Ectodermal cell (in vitro differentiated cells): ENCODE results near the gene MPDU1. TPM values are rescaled to one million over a fixed set of nuclear protein-coding genes. Genes with fewer than 3 reads are reported as not detected.

Experiments used
- H3K27ac ChIP-seq: 2 replicates; pipeline ENCODE4 v1.7.0; 2013; ENCODE audit warnings: mild to moderate bottlenecking, low read depth, low read length; ENCODE audit not compliant: insufficient read depth, poor library complexity, severe bottlenecking
- H3K27me3 ChIP-seq: 2 replicates; pipeline ENCODE4 v1.7.0; 2013; ENCODE audit warnings: mild to moderate bottlenecking, low read length; ENCODE audit not compliant: insufficient read depth, control insufficient read depth, poor library complexity, severe bottlenecking
- H3K36me3 ChIP-seq: one replicate; pipeline ENCODE4 v1.7.0; 2013; ENCODE audit warnings: low read length; ENCODE audit not compliant: control insufficient read depth, insufficient read depth
- H3K4me1 ChIP-seq: one replicate; pipeline ENCODE4 v1.7.0; 2013; ENCODE audit warnings: low read length; ENCODE audit not compliant: control insufficient read depth, insufficient read depth
- H3K4me3 ChIP-seq: 2 replicates; pipeline ENCODE4 v1.7.0; 2013; ENCODE audit warnings: low read depth, low read length, control low read depth; ENCODE audit not compliant: insufficient read depth
- H3K9me3 ChIP-seq: 2 replicates; pipeline ENCODE4 v1.7.0; 2013; ENCODE audit warnings: mild to moderate bottlenecking, low read length, moderate library complexity; ENCODE audit not compliant: control insufficient read depth
- WGBS, 2 experiments: methylation state at CpG; one replicate each; pipeline ENCODE4 v1.1.7; 2013; ENCODE audit warnings: missing lambda C conversion rate in 2 of 2; 5-methylcytosine and 5-hydroxymethylcytosine counted together
- polyA plus RNA-seq, 4 experiments: library from polyadenylated mRNA; stranded (reverse); fragments of 50-300 nt; gene quantifications; one replicate each; pipeline ENCODE4 v1.2.3, GENCODE V29; 2013

The MPDU1 gene
- 78.2 TPM for polyA plus RNA-seq (2013, experiment 1 of 4)
- 86.0 TPM for polyA plus RNA-seq (2013, experiment 2 of 4)
- 49.9 TPM for polyA plus RNA-seq (2013, experiment 3 of 4)
- polyA plus RNA-seq (2013, experiment 4 of 4) = 64.9 TPM

GRCh38 chr17:7583253-7584109 lies at the start of gene MPDU1:
Gene MPDU1, plus strand, starts transcription at chr17:7583852. Its CDS starts 11 bp downstream, at chr17:7583863.
- 37 to 39% methylated on average over 69 of the region's 69 CpGs for WGBS, 2 experiments
- peak within 1 kb of the TSS; percentile 68 for H3K4me3 ChIP-seq
- H3K27ac ChIP-seq = peak within 1 kb of the TSS; percentile 96
- H3K27me3 ChIP-seq = no peaks in the 10 kb centered on the region
- H3K36me3 ChIP-seq = peaks cover 10% of the 10 kb centered on the region
- H3K4me1 ChIP-seq = no peaks in the 10 kb centered on the region
- no peaks in the 10 kb centered on the region for H3K9me3 ChIP-seq

GRCh38 chr17:7538050-7538449 lies 45.6 kb upstream of the MPDU1 start:
- Histone ChIP-seq H3K9me3 (no peaks in the 10 kb centered on the region), H3K4me3 (no peak overlapping the region)
- WGBS, 2 experiments = 79 to 83% methylated on average over 3 of the region's 3 CpGs

GRCh38 chr17:7538891-7539545 lies 44.6 kb upstream of the MPDU1 start:
- Histone ChIP-seq H3K36me3 (no peaks in the 10 kb centered on the region), H3K27me3 (peaks cover 11% of the 10 kb centered on the region), H3K9me3 (no peaks in the 10 kb centered on the region), H3K27ac (no peak overlapping the region), H3K4me1 (no peaks in the 10 kb centered on the region), H3K4me3 (no peak overlapping the region)
- 76 to 81% methylated on average over 11 of the region's 11 CpGs for WGBS, 2 experiments

More at GRCh38 chr17:7538050-7538449, 45.6 kb upstream of the MPDU1 start:
- H3K4me1 ChIP-seq = no peaks in the 10 kb centered on the region
- H3K36me3 ChIP-seq = no peaks in the 10 kb centered on the region
- H3K27ac ChIP-seq = no peak overlapping the region
- H3K27me3 ChIP-seq = peaks cover 3% of the 10 kb centered on the region

- 89 to 91% methylated on average over 9 of the region's 9 CpGs for WGBS, 2 experiments
- H3K4me3 ChIP-seq = no peak overlapping the region
- H3K36me3 ChIP-seq = no peaks in the 10 kb centered on the region
- H3K9me3 ChIP-seq = no peaks in the 10 kb centered on the region
- H3K27ac ChIP-seq = no peak overlapping the region
- H3K4me1 ChIP-seq = no peaks in the 10 kb centered on the region
- H3K27me3 ChIP-seq = peaks cover 11% of the 10 kb centered on the region
These were observed 42.5 kb upstream of the MPDU1 start for GRCh38 chr17:7541074-7541621.

GRCh38 chr17:7544911-7545310 lies 38.7 kb upstream of the MPDU1 start:
- Histone ChIP-seq H3K4me1 (no peaks in the 10 kb centered on the region), H3K9me3 (no peaks in the 10 kb centered on the region), H3K4me3 (no peak overlapping the region), H3K36me3 (no peaks in the 10 kb centered on the region), H3K27me3 (peaks cover 31% of the 10 kb centered on the region), H3K27ac (no peak overlapping the region)
- WGBS, 2 experiments = 72 to 83% methylated on average over 6 of the region's 6 CpGs

GRCh38 chr17:7548585-7549400 lies 34.9 kb upstream of the MPDU1 start, which contains the start of gene TNFSF12:
Gene TNFSF12, plus strand, starts transcription at chr17:7549058. Its CDS starts 96 bp downstream, at chr17:7549154.
- H3K9me3 ChIP-seq = no peaks in the 10 kb centered on the region
- H3K36me3 ChIP-seq = no peaks in the 10 kb centered on the region
- peaks cover 21% of the 10 kb centered on the region for H3K27me3 ChIP-seq
- 7% methylated on average over 63 to 65 of the region's 65 CpGs for WGBS, 2 experiments
- peak within 1 kb of the TSS; percentile 54 for H3K4me3 ChIP-seq
- H3K27ac ChIP-seq = no peak within 1 kb of the TSS
- H3K4me1 ChIP-seq = no peaks in the 10 kb centered on the region

- peaks cover 20% of the 10 kb centered on the region for H3K27me3 ChIP-seq
- no peaks in the 10 kb centered on the region for H3K36me3 ChIP-seq
- peak overlapping the region; percentile 54 for H3K4me3 ChIP-seq
- 81 to 83% methylated on average over 20 of the region's 20 CpGs for WGBS, 2 experiments
- H3K9me3 ChIP-seq = no peaks in the 10 kb centered on the region
- H3K4me1 ChIP-seq = no peaks in the 10 kb centered on the region
- H3K27ac ChIP-seq = no peak overlapping the region
These were observed 34.1 kb upstream of the MPDU1 start for GRCh38 chr17:7549401-7550055.

GRCh38 chr17:7550344-7550743 lies 33.3 kb upstream of the MPDU1 start:
- H3K9me3 ChIP-seq = no peaks in the 10 kb centered on the region
- 87 to 89% methylated on average over 6 of the region's 6 CpGs for WGBS, 2 experiments
- no peak overlapping the region for H3K27ac ChIP-seq
- H3K36me3 ChIP-seq = no peaks in the 10 kb centered on the region
- H3K4me1 ChIP-seq = no peaks in the 10 kb centered on the region
- H3K27me3 ChIP-seq = peaks cover 20% of the 10 kb centered on the region
- H3K4me3 ChIP-seq = no peak overlapping the region

GRCh38 chr17:7551396-7551795 lies 32.3 kb upstream of the MPDU1 start:
- Histone ChIP-seq H3K9me3 (no peaks in the 10 kb centered on the region), H3K4me1 (no peaks in the 10 kb centered on the region), H3K27ac (no peak overlapping the region), H3K4me3 (no peak overlapping the region), H3K27me3 (peaks cover 20% of the 10 kb centered on the region), H3K36me3 (no peaks in the 10 kb centered on the region)
- 90 to 91% methylated on average over 3 to 4 of the region's 4 CpGs for WGBS, 2 experiments
